ENCODE results near the gene OR52K2. TPM values are rescaled to one million over a fixed set of nuclear protein-coding genes. Genes with fewer than 3 reads are reported as not detected.
"Not testable (repeated sequence)": the region's sequence is repeated elsewhere in the genome, so short reads cannot be mapped to it uniquely, and the experiment has no call there.

OR52K2 gene
- total RNA-seq, 1 donor from 2014 or later: not detected

DNA sequence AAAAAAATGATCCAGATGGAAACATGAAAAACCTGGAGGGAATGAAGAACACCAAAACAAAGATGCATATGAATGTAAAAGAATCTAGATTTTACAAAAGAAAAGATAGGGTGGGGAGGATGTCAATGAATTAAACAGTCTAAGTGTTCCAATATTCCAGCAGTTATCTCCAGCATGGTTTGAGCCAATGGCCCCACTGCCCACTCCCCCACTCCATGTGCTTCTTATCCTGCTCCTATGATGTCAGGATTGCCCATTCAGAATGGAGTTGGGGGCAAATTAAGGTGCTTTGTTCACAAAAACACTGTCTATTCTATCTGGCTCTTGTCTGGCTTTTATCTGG is 32.1 kb downstream of the OR52K2 start:
- Histone ChIP-seq H3K27me3 (ENCODE audit: control insufficient read depth, insufficient read depth, low read length) (no peaks in the 10 kb centered on the region), H3K36me3 (ENCODE audit: control insufficient read depth, insufficient read depth, low read length) (no peaks in the 10 kb centered on the region), H3K4me3 (ENCODE audit: low read depth, low read length) (no peak overlapping the region)
- no peak for FAIRE-seq
- TF ChIP-seq, protein P1, sequence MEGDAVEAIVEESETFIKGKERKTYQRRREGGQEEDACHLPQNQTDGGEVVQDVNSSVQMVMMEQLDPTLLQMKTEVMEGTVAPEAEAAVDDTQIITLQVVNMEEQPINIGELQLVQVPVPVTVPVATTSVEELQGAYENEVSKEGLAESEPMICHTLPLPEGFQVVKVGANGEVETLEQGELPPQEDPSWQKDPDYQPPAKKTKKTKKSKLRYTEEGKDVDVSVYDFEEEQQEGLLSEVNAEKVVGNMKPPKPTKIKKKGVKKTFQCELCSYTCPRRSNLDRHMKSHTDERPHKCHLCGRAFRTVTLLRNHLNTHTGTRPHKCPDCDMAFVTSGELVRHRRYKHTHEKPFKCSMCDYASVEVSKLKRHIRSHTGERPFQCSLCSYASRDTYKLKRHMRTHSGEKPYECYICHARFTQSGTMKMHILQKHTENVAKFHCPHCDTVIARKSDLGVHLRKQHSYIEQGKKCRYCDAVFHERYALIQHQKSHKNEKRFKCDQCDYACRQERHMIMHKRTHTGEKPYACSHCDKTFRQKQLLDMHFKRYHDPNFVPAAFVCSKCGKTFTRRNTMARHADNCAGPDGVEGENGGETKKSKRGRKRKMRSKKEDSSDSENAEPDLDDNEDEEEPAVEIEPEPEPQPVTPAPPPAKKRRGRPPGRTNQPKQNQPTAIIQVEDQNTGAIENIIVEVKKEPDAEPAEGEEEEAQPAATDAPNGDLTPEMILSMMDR (IDR thresholded peaks at IDR 0.05; ENCODE audit: insufficient read depth, low read length, severe bottlenecking): no peak
- no peak for DNase-seq (ENCODE audit: low read depth)

DNA sequence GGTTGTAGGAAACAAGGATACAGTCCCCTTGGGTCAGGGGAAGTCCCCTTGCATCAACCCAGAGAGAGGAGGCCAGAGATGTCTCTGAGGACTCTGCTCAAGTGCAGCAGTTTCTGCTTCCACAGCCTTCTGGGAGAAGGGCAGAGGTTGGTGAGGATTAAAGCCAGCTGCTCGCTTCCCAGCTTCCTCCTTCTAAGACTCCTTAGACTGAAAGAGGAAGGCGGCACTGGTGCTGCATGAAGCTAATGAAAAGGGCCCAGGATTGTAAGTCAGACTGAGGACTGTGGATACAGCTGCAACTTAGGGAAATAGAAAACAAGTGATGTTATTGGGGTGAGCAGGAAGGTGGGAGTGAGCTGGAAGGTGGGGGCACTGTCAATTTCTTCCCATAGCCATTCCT is 33.4 kb downstream of the OR52K2 start, which contains the start of gene OR52K1:
Gene OR52K1, plus strand, starts transcription at position 202 of the 400 bp plus-strand sequence. CDS start 6,255 bp downstream, outside the sequence.
- Histone ChIP-seq H3K36me3 (ENCODE audit: control insufficient read depth, insufficient read depth, low read length) (no peaks in the 10 kb centered on the region), H3K4me3 (ENCODE audit: low read depth, low read length) (no peak within 1 kb of the TSS), H3K27me3 (ENCODE audit: control insufficient read depth, insufficient read depth, low read length) (no peaks in the 10 kb centered on the region)
- no peak for FAIRE-seq
- DNase-seq (ENCODE audit: low read depth): no peak
- TF ChIP-seq, protein P1 (IDR thresholded peaks at IDR 0.05; ENCODE audit: insufficient read depth, low read length, severe bottlenecking): no peak

DNA sequence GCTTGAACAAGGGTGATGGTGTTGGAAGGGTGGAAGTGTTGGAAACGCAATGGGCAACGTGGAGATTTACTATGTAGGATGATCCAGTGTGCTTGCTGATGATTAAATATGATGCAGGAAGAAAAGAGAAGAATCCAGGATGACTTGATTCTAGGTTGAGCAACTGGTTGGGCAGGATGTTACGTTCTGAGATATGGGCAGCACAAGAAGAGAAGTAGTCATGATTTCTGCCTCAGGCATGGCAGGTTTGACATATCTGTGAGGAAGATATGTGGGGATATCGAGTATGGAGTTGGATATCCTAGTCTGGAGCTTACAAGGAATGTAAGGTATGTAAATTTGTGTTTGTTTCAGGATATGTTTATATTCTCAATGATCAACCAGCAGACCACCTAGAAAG is 35.2 kb downstream of the OR52K2 start:
- Histone ChIP-seq H3K27me3 (ENCODE audit: control insufficient read depth, insufficient read depth, low read length) (no peaks in the 10 kb centered on the region), H3K36me3 (ENCODE audit: control insufficient read depth, insufficient read depth, low read length) (no peaks in the 10 kb centered on the region), H3K4me3 (ENCODE audit: low read depth, low read length) (no peak overlapping the region)
- DNase-seq (ENCODE audit: low read depth) (peak; percentile 93), FAIRE-seq (peak; percentile 23)
- TF ChIP-seq, protein P1 (IDR thresholded peaks at IDR 0.05; ENCODE audit: insufficient read depth, low read length, severe bottlenecking): no peak

DNA sequence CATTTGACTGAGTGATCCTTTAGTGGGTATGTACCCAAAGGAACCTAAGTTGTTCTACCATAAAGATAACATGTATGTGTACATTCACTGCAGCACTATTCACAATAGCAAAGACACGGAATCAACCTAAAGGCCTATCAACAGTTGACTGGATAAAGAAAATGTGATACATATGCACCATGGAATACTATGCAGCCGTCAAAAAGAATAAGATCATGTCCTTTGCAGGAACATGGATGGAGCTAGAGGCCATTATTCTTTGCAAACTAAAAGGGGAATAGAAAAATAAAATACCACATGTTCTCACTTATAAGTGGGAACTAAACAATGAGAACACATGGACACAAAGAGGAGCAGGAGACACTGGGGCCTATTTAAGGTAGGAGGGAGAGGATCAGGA is 42.3 kb downstream of the OR52K2 start:
- not testable (repeated sequence) for DNase-seq (ENCODE audit: low read depth); FAIRE-seq; H3K36me3 ChIP-seq (ENCODE audit: control insufficient read depth, insufficient read depth, low read length); H3K27me3 ChIP-seq (ENCODE audit: control insufficient read depth, insufficient read depth, low read length); H3K4me3 ChIP-seq (ENCODE audit: low read depth, low read length)

DNA sequence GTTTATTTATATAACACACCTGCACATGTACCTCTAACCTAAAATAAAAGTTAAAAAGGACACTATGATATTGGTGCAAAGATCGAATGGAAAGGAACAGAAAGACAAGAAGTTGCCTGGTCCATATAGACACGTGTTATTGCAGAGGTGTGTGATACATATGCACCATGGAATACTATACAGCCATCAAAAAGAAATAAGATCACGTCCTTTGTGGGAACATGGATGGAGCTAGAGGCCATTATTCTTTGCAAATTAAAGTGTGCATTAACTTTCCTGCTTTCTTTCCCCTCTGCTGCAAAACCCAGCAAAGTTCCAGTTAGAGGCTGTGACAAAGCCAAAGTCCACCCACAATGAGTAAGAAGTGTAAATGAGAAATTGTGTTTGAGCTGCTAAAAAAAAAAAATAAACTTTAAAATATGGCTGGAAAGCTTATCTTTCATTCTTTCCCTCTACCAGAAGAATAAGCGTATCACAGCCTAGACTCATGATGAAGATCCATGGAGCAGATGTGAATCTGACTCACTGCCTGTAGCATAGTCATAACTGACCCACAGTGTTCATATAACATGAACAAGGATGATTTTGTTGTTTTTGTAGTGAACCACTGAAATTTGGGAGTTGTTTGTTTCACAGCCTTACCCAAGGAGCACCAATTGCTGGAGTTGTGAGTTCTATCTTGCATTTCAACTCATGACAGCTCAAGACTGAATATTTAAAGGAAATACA is 42.9 kb downstream of the OR52K2 start:
- TF ChIP-seq, protein P1 (IDR thresholded peaks at IDR 0.05; ENCODE audit: insufficient read depth, low read length, severe bottlenecking): no peak
- Histone ChIP-seq H3K4me3 (ENCODE audit: low read depth, low read length) (no peak overlapping the region), H3K36me3 (ENCODE audit: control insufficient read depth, insufficient read depth, low read length) (no peaks in the 10 kb centered on the region), H3K27me3 (ENCODE audit: control insufficient read depth, insufficient read depth, low read length) (no peaks in the 10 kb centered on the region)
- FAIRE-seq (no peak), DNase-seq (ENCODE audit: low read depth) (no peak)

DNA sequence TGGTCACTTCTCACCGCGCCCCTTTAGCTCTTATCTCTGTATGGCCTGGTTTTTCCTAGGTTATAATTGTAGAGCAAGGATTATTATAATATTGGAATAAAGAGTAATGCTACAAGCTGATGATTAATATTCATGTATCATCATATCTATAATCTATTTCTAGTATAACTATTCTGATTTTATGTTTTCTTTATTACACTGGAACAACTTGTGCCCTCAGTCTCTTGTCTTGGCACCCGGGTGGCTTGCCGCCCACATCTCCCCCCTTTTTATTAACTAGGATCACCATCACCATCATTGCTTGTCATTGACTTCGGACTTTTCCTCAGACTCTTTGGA is 44.4 kb downstream of the OR52K2 start:
- H3K4me3 ChIP-seq (ENCODE audit: low read depth, low read length): no peak overlapping the region
- H3K36me3 ChIP-seq (ENCODE audit: control insufficient read depth, insufficient read depth, low read length): no peaks in the 10 kb centered on the region
- no peak for FAIRE-seq
- no peak for DNase-seq (ENCODE audit: low read depth)
- TF ChIP-seq, protein P1 (IDR thresholded peaks at IDR 0.05; ENCODE audit: insufficient read depth, low read length, severe bottlenecking): no peak
- H3K27me3 ChIP-seq (ENCODE audit: control insufficient read depth, insufficient read depth, low read length): no peaks in the 10 kb centered on the region

All from bronchial epithelial cell (primary cell).